Measurements from ENCODE around the gene RNF5. TPM values are rescaled to one million over a fixed set of nuclear protein-coding genes. Genes with fewer than 3 reads are reported as not detected.

Gene RNF5
- total and polyA plus RNA-seq, 2 donors (not counting 1 experiment from before 2014, with no cell fraction given) = 25.5 to 40.7 TPM

DNA sequence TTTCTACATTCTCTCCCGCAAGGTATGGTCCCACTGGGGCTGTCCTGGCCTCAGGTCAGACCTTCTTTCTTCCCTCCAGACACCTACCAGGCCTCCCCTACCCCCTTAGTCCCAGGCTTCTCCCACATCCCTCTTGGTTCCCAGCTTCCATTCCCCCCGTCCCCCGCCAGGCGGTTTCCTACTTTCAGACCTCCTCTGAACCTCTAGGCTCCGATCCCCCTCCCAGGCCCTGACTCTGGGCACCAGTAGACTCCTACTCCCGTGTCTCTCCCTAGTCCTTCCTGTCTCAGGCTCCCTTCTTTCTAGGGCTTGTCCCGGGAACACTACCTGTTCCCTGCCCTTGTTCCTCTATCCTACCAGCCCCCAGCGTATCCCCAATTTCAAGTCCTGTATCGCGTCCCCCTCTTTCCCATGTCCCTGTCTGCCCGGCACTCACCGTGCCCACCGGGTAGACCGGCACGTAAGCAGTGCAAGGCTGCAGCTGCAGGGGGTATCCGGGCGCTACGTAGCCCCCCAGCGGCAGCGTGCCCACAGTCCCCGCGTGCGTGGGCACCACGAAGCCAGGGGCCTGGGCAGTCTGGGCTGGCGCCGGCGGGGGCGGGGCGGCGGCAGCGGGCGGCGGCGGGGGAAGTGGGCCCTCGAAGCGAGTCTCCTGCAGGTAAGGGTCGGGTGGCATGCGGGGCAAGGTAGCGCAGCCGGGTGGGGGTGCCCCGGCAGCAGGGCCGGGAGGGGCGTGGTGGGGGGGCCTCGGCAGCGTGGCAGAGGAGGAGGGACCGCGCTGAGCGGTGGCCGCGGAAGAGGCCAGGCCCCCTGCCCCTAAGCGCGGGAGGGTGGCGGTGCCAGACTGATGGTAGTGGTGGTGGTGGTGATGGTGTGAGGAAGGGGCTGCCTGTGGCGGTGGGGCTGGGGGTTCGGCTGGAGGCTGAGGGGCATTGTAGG lies 28.0 kb upstream of the RNF5 start:
- no peak for DNase-seq
- Mint-ChIP-seq H3K4me1 (peaks cover 55% of the 10 kb centered on the region), H3K27ac (peak overlapping the region; percentile 20), H3K9me3 (ENCODE audit: insufficient read depth) (no peaks in the 10 kb centered on the region), H3K27me3 (peaks cover 65% of the 10 kb centered on the region), H3K4me3 (peak overlapping the region; percentile 34)
- no peak overlapping the region for H3K9ac ChIP-seq (ENCODE audit: low read length)
- no peaks in the 10 kb centered on the region for H4K20me1 ChIP-seq (ENCODE audit: control insufficient read depth, insufficient read depth, low read length, poor library complexity, severe bottlenecking)
- peaks cover 0 to 16% (median 3%) of the 10 kb centered on the region in 3 donors for H3K9me3 ChIP-seq (ENCODE audit: control extremely low read depth in 1 of 3, control insufficient read depth in 2 of 3, insufficient read depth in 1 of 3, low read length in 2 of 3)
- no peaks in the 10 kb centered on the region for H3K36me3 ChIP-seq (replicated peaks in 1 of 2; ENCODE audit: control extremely low read depth in 1 of 2, control insufficient read depth in 1 of 2, extremely low read depth in 1 of 2, insufficient read depth in 2 of 2, low read length in 1 of 2)
- ChIA-PET POLR2A (interaction anchor here (0.6 kb wide), 1 partner anchor 20 kb away, joined by 8 read pairs; the partner anchor contains the start of gene FKBPL), CTCF (no interaction called here)
- no peak overlapping the region for H2AFZ ChIP-seq (ENCODE audit: insufficient read depth, low read depth, low read length, poor library complexity, severe bottlenecking)
- H3K79me2 ChIP-seq (ENCODE audit: control insufficient read depth, insufficient read depth, low read length) = no peaks in the 10 kb centered on the region
- H3K27me3 ChIP-seq (replicated peaks in 1 of 4; ENCODE audit: control extremely low read depth in 1 of 4, control insufficient read depth in 3 of 4, insufficient read depth in 4 of 4, low read length in 3 of 4) = peaks cover 0 to 70% (median 32%) of the 10 kb centered on the region in 4 experiments
- H3K27ac ChIP-seq (ENCODE audit: low read length in 2 of 2) = no peak overlapping the region
- 56% methylated on average over 54 of the region's 55 CpGs for WGBS (ENCODE audit: insufficient coverage)
- H3K4me1 ChIP-seq (ENCODE audit: control insufficient read depth in 2 of 2, insufficient read depth in 2 of 2, low read length in 2 of 2) = peaks cover 34 to 38% of the 10 kb centered on the region in 2 donors
- H3K4me2 ChIP-seq (replicated peaks; ENCODE audit: low read depth, low read length, poor library complexity, severe bottlenecking) = no peak overlapping the region
- H3K4me3 ChIP-seq (ENCODE audit: control extremely low read depth in 1 of 5, extremely low read depth in 1 of 5, insufficient read depth in 1 of 5, low read depth in 2 of 5, low read length in 4 of 5) = no peak overlapping the region
- intact Hi-C loops (cut with micrococcal nuclease) = loop anchor here (10.0 kb wide), 1 partner anchor 105 kb away; no protein-coding TSS in a partner anchor
- TF ChIP-seq, protein P1, sequence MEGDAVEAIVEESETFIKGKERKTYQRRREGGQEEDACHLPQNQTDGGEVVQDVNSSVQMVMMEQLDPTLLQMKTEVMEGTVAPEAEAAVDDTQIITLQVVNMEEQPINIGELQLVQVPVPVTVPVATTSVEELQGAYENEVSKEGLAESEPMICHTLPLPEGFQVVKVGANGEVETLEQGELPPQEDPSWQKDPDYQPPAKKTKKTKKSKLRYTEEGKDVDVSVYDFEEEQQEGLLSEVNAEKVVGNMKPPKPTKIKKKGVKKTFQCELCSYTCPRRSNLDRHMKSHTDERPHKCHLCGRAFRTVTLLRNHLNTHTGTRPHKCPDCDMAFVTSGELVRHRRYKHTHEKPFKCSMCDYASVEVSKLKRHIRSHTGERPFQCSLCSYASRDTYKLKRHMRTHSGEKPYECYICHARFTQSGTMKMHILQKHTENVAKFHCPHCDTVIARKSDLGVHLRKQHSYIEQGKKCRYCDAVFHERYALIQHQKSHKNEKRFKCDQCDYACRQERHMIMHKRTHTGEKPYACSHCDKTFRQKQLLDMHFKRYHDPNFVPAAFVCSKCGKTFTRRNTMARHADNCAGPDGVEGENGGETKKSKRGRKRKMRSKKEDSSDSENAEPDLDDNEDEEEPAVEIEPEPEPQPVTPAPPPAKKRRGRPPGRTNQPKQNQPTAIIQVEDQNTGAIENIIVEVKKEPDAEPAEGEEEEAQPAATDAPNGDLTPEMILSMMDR (IDR thresholded peaks at IDR 0.05) = no peak
- TF ChIP-seq EZH2 (IDR thresholded peaks at IDR 0.05; ENCODE audit: borderline replicate concordance, insufficient read depth, low read depth, low read length, poor library complexity, severe bottlenecking) = no peak
- ATAC-seq (ENCODE audit: low read depth) = no peak

Measured in B cell (primary cell).